GM21390 (cell line): ENCODE data around the gene CARMIL3.

ENCODE experiments used
- ATAC-seq: cut with Tn5 transposase; IDR thresholded peaks from one replicate; pipeline ENCODE4 v1.9.1; 2021; ENCODE audit not compliant: unreplicated experiment

CARMIL3 gene

GRCh38 chr14:24062216-24062980, 10.6 kb downstream of the CARMIL3 start:
- ATAC-seq, result no peak

DNA sequence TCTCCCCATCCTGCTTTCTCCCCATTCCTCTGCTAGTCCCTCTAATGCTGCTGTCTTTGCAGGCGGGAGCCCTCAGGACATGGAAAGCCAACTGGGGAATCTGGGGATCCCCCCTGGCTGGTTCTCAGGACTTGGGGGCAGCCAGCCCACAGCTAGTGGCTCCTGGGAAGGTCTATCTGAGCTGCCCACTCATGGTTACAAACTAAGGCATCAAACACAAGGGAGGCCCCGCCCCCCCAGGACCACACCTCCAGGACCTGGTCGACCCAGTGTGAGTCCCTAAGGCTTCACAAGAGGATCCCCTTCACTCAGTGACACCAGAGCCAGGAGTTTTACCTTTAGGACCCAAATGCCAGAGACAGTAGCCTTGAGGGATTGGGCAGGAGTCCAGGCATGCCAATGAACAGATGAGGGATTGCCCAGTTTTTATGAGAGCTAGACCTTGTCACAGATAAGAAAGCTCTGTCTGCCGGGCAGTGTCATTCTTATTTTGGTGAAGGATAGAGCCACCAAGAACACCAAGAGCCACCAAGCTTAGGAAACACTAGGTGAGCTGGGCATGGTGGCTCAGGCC, 11.5 kb downstream of the CARMIL3 start:
- no peak for ATAC-seq

DNA sequence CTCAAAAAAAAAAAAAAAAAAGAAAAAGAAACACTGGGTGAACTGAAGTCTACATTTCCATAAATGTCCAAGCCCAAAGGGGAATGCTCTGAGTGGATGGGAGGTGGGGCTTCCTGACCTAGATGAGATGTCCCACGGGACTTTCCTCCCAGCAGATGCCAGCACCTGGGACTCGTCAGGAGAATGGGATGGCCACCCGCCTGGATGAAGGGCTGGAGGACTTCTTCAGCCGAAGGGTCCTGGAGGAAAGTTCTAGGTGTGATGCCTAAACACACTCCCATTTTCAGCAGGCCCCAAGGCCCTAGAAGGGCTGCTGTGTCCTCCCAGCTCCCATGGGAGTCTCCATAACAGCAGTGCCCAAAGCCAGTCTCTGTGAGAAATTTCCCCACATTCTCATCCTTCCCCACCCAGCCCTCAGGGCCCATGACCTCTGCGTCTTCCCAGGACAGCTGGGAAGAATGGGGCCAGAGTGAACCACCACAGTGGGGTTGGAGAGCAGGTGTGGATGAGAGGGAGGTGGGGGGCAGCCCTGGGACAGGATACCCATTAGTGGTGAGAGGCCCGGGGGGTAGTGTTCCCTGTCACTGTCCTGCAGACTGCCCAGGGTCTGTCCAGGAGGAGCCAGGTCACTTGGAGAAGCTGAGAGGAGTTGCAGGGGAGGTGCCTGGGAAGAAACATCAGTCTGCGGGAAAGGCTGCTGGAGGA, 12.4 kb downstream of the CARMIL3 start:
- no peak for ATAC-seq

GRCh38 chr14:24064856-24065255, 13.0 kb downstream of the CARMIL3 start:
- no peak for ATAC-seq

GRCh38 chr14:24065408-24065807, 13.6 kb downstream of the CARMIL3 start:
- no peak for ATAC-seq

GRCh38 chr14:24066496-24067132, 14.8 kb downstream of the CARMIL3 start:
- no peak for ATAC-seq

DNA sequence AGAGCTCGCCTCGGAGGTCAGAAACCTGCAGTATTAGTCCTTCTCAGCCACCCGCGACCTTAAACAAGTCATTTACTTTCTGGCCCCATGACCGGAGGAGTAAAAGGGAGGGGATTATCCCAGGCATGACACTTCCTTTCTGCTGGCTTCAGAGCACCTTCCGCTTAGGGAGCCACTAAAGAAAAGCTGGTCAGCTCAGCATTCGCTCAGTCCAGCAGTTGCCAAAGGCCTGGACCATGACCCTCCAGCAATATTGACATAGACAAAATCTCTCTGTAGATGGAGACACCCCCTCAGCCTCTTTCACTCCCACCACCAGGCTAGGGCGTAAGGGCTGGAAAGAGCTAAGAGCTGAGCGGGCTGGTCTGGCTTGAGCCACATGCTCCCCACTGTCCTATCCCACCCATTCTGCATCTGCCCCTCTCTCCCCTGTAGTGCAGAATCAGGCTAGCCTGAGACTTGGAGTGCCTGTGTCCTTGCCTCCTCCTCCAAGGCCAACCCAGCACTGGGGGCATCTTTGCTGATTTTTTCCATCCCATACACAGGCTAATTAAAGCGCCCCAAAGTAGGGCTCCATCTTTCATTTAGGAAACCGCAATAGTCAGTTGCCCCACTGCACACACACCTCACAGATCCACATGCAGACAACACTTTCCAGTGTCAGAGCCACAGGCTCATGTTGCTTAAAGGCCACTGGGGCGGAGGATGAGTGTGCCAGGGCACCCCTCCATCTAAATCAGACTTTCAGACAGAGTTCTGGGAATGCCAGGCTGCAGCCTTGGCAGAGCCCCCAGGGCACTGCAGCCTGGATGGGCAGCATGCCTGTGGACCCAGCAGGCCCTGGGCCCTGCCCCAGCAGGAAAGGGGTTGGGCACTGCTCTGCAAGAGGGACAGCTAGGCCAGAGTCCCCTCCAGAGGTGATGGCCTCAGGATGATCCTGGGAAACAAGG, 15.6 kb downstream of the CARMIL3 start:
- ATAC-seq, result no peak

DNA sequence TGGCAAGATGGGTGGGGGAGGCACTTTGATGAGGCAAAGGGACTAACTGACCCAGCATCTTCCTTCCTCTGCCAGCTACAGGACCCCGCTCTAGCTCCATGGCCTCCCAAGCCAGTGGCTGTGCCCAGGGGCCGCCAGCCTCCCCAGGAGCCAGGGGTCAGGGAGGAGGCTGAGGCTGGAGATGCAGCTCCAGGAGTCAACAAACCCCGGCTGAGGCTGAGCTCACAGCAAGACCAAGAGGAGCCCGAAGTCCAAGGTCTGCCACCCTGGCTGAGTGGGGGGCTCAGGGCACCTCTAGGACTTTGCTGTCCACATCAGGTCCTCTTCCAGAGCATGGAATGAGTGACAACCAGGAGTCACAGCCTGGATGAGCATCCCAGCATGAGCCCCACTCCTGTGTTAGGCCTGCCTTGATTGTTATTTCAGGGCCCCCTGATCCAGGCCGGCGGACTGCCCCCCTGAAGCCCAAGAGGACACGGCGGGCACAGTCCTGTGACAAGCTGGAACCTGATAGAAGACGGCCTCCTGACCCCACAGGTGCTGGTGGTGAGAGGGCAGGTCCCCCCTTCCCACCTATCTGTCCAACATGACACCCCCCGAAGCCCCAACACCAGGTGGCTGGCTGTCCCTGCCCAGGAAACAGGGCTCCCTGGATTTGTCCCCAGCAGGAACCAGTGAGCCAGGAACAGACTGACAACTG, 17.1 kb downstream of the CARMIL3 start:
- no peak for ATAC-seq

DNA sequence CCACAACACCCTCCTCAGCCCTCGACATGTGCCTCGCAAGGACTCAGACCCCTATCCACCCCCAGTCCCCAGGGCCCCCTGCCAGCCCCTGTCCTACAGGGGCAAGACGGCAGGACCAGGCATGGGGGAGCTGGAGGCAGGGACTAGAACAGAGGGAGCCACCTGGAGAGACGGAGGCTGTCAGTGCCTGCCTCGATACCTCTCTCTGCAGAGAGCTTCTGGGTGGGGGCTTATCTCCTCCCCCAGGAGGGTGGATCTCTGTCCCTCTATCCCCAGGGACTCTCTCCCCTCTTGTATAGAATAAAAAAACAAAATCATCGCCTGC, 17.6 kb downstream of the CARMIL3 start:
- no peak for ATAC-seq

GRCh38 chr14:24070285-24071143, 18.7 kb downstream of the CARMIL3 start:
- ATAC-seq, result no peak

DNA sequence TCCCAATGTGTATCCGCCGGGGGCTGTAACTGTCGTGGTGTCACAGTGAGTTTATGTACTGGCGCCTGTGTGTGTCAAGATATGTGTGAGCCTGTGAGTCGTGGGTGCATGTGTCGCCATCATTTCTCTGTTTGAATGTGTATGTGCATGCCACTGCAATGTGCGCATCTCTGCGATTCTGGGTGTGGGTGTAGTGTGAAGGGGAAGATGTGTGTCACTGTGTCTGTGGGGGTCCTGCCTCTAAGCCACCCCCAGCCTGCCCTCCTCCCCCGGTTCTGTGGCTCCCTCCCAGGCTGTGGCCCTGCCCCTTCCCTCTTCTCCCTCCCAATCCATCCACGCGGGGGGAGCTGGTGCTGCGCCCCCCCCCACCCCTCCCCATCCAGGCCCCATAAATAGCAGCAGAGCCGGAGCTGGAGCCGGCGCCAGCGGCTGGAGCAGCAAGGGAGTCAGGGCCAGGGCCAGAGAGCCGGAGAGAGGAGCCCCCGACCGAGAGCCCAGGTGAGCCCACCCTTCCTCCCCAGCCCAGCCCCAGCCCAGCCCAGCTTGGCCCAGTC, 19.4 kb downstream of the CARMIL3 start, which contains the start of gene CPNE6:
Gene CPNE6 (plus strand): TSS at position 419 of the 554 bp plus-strand sequence. CDS start 1,375 bp downstream, outside the sequence.
- no peak for ATAC-seq

DNA sequence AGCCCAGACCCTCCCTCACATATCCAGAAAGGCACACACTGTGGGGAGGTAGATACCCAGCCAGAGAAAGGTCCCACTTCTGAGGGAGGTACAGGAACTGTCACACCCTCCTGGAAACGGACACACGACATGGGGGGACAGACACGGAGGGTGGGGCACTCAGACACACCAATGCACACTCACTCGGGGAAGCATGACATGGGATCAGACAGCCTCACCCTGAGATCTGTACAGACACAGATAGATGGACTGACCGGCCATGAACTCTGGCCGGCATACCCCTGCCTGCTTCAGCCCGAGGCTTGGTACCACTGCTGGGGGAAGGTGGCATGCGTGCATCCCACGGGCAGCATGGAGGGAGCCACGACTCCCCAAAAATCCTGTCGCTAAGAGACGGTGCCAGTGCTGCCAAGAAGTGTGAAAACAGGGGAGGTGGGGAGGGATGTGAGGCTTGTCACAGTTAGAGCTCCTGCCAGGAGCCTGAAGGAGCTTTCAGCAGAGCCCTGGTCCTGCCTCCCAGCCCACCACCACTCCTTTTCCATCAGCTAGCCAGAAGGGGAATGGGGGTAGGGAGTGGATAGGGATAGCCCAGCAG, 20.1 kb downstream of the CARMIL3 start:
- no peak for ATAC-seq

DNA sequence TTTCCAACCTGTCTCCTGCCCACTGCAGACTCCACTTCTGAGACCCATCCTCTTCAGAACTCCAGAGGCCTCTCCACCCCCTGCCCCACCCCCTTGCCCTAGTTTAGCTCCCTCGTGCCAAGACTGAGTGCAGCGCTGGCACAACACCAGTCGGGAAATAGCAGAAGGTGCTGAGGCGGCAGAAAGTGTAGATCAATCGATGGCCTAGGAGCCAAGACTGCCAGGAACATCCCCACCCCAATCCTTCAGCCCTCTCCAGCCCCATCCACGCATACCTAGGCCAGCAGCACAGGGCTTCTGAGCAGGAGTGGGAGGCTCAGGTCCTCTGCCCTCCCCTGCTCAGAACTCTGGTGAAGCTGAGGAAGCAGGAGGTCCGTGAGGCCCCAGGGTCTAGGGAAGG, 20.6 kb downstream of the CARMIL3 start:
- ATAC-seq, result no peak

DNA sequence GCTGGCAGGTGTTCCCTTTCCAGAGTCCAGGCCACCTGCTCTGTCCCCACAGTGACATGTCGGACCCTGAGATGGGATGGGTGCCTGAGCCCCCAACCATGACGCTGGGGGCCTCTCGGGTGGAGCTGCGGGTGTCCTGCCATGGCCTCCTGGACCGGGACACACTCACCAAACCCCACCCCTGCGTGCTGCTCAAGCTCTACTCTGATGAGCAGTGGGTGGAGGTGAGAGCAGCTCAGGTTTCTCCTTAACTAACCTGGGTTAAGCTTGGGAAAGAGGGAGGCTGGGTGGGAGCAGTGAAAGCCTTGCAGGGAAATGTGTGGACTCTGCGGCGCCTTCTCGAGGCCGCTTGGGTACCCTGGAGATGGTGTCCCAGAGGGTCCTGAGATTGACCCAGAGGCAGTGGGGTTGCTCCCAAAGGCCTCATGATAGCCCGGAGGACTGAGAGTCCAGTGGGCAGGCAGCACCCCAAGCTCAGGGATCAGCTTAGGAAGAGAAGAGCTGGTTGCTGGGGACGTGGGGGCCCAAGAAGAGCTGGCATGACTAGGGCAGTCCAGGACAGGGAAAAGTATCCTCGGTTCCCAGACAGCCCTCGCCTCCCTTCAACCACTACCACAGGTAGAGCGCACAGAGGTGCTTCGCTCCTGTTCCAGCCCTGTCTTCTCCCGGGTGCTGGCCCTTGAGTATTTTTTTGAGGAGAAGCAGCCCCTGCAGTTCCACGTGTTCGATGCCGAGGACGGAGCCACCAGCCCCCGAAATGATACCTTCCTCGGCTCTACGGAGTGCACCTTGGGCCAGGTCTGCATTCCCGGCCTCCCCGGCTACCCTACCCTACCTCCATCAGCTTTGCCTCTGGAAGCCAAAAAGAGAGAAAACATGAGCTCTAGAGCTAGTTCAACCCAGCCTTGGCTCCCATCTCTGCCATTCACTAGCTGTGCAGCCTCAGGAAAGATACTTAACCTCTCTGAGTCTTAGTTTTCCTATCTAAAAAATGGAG, 21.4 kb downstream of the CARMIL3 start:
- no peak for ATAC-seq

DNA sequence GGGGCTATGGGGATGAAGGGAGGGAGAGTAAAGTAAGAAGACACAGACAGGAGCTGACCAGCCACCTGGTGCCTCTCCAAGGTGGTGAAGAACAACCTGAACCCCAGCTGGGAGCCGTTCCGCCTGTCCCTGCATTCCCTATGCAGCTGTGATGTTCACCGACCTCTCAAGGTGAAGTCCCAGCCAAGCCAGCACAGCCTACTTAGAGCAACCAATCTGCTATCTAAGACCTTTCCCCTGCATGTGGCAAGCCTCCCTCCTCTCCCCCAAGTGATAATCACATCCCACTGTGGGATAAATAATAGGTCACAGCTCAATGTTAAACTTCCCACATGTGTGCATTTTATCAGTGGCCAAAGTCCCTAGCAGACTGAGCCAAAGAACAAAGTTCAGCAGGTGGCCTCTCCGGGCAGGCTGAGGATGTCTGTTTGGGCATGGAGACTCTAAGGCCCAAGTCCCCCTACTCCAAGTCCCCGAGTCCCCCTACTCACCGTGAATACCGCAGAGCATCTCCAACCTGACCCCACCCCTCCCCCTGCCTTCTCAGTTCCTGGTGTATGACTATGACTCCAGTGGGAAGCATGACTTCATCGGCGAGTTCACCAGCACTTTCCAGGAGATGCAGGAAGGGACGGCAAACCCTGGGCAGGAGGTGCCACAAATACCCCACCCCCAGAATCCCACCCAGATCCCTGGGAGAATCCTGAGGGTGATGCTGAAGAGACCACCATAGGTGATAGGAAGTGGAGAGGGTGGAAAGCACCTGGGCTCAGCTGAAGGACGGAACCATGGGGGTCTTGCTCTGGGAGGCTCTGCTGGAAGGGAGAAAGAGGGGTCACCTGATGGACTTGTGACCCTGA, 23.0 kb downstream of the CARMIL3 start:
- no peak for ATAC-seq
